Esophagus muscularis mucosa (tissue), 3 donors: ENCODE data around the gene PXN.

Experiments used
- POLR2A ChIP-seq: fragments of 450-650 bp; IDR thresholded peaks from one replicate; pipeline ENCODE4 v1.6.1; 2017; ENCODE audit warnings: antibody characterized with exemption, moderate library complexity, mild to moderate bottlenecking, low read depth
- POLR2AphosphoS5 ChIP-seq, 2 donors: sonication (generic); formaldehyde crosslinking; IDR thresholded peaks; one replicate each; pipeline ENCODE4 v1.6.1; 2017; ENCODE audit warnings: antibody characterized with exemption in 2 of 2
- TF ChIP-seq, protein P1 (sequence below), 3 experiments: fragments of 200-600 bp in 2 of 3; fragments of 450-650 bp in 1 of 3; sonication (generic) in 2 of 3; IDR thresholded peaks; one replicate each; pipeline ENCODE4 v1.5.1; 2017 to 2019; ENCODE audit warnings: antibody characterized with exemption in 3 of 3, mild to moderate bottlenecking in 2 of 3, moderate library complexity in 1 of 3

DNA sequence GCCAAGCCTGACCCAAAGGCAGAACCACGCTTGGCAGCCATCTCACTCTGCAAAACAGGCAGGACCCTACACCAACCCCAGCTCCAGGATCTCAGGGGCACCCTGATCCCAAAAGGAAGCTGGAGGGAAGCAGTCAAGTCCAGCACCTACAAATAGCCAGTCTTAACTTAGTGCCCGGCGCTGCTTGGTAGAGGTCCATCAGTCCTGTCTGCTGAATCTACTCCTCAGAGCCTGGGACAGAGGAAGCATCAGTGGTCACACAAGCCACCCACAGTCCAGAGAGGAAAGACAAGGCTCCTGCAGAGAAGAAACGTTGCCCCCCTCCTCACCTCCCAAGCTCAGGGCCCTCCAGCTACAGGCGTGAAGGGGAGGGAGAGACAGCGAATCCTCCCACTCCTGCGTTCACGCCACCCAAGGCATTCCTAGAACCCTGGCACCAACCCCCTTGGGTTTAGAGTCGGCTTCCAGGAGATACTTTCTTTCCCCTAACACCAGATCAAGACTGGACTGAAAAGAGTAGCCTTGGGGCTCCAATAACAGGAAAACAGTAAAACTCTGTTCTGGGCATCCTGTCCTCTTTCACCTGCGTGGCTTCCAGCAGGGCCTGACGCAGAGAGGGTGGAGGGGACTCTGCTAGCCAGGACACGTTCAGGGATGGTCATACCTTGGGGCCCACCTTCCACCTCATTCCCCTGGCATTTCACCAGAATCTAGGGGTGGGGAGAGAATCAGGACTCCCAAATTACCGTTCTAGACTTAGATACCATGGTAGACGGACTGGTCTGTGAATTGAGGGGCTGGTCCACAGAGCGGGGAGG lies 1.2 kb downstream of the PXN start:
- TF ChIP-seq, protein P1, sequence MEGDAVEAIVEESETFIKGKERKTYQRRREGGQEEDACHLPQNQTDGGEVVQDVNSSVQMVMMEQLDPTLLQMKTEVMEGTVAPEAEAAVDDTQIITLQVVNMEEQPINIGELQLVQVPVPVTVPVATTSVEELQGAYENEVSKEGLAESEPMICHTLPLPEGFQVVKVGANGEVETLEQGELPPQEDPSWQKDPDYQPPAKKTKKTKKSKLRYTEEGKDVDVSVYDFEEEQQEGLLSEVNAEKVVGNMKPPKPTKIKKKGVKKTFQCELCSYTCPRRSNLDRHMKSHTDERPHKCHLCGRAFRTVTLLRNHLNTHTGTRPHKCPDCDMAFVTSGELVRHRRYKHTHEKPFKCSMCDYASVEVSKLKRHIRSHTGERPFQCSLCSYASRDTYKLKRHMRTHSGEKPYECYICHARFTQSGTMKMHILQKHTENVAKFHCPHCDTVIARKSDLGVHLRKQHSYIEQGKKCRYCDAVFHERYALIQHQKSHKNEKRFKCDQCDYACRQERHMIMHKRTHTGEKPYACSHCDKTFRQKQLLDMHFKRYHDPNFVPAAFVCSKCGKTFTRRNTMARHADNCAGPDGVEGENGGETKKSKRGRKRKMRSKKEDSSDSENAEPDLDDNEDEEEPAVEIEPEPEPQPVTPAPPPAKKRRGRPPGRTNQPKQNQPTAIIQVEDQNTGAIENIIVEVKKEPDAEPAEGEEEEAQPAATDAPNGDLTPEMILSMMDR (IDR thresholded peaks at IDR 0.05), result no peak
- TF ChIP-seq POLR2AphosphoS5 (IDR thresholded peaks at IDR 0.05) (peak in 1 of 2 donors; percentile 29), POLR2A (no peak)
